Testis (tissue), 3 donors: ENCODE data around the gene SLC35G1. TPM values are rescaled to one million over a fixed set of nuclear protein-coding genes. Genes with fewer than 3 reads are reported as not detected.

ENCODE experiments used
- DNase-seq: peaks from one replicate; pipeline ENCODE4 v3.0.0-alpha.2; 2019
- H3K27ac ChIP-seq, 2 donors: fragments of 200-600 bp; sonication (generic); one replicate each; pipeline ENCODE4 v1.5.1; 2019
- H3K27me3 ChIP-seq: fragments of 200-600 bp; sonication (generic); one replicate; pipeline ENCODE4 v1.5.1; 2019
- H3K36me3 ChIP-seq: fragments of 200-600 bp; sonication (generic); one replicate; pipeline ENCODE4 v1.5.1; 2017; ENCODE audit warnings: low read depth; ENCODE audit errors: missing control alignments
- H3K4me1 ChIP-seq: fragments of 200-600 bp; sonication (generic); one replicate; pipeline ENCODE4 v1.5.1; 2019
- H3K4me3 ChIP-seq, 2 donors: fragments of 200-600 bp; sonication (generic); one replicate each; pipeline ENCODE4 v1.5.1; 2017 to 2019
- H3K9me3 ChIP-seq: fragments of 200-600 bp; sonication (generic); one replicate; pipeline ENCODE4 v1.5.1; 2017
- POLR2A ChIP-seq: fragments of 450-650 bp; IDR thresholded peaks from one replicate; pipeline ENCODE4 v1.6.1; 2017; ENCODE audit warnings: antibody characterized with exemption, mild to moderate bottlenecking, moderate library complexity
- WGBS, 2 donors: methylation state at CpG; one replicate each; pipeline ENCODE4 v1.1.5; 2018; 5-methylcytosine and 5-hydroxymethylcytosine counted together
- intact Hi-C: fragments of 100-400 bp; cut with DNase I; formaldehyde crosslinking; loops from one replicate; pipeline ENCODE4 v1.15.1; 2023; ENCODE audit warnings: low total_unique reads
- polyA plus RNA-seq: library from polyadenylated mRNA; stranded (reverse); fragments of 350-450 nt; fragmentation: Illumina TruSeq; extraction: RNeasy Lipid Tissue Mini Kit (QIAGEN cat#74804); gene quantifications from one replicate; pipeline ENCODE4 v1.2.3, GENCODE V29; 2014; ENCODE audit warnings: low read depth, low replicate concordance; ENCODE audit not compliant: insufficient read depth
- total RNA-seq, 2 donors: library from RNA; depleted of rRNA; stranded (reverse); fragments of >200 nt; gene quantifications; one replicate each; pipeline ENCODE4 v1.2.3, GENCODE V29; 2016
- TF ChIP-seq, protein P1 (sequence below), 3 experiments: fragments of 450-650 bp in 2 of 3; fragments of 200-600 bp in 1 of 3; sonication (generic) in 1 of 3; IDR thresholded peaks; one replicate each; pipeline ENCODE4 v1.5.1; 2016 to 2019; ENCODE audit warnings: antibody characterized with exemption in 3 of 3, mild to moderate bottlenecking in 2 of 3, moderate library complexity in 1 of 3

The SLC35G1 gene
- total and polyA plus RNA-seq, 3 donors from 2014 or later = 8.8 to 13.9 (median 9.8) TPM

DNA sequence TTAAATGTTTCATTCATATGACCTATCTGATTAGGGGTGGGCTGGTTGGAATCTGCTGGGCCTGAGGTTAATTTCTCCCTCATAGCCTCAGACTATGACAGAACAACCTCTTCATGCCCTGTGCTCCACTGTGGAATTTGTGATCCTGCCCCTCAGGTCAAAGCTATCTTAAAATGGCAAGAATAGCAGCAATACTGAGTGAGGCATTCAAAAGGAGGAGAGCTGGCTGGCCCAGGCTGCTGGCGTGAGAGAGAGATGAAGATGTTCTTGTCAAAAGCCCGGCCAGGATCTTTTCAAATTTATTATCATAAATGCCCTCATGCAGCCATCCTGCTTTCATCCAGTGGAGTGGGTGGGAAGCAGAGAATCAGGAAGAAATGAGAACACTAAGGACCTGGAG is 58.1 kb downstream of the SLC35G1 start:
- H3K4me3 ChIP-seq = no peak overlapping the region
- no peaks in the 10 kb centered on the region for H3K36me3 ChIP-seq
- no peaks in the 10 kb centered on the region for H3K27me3 ChIP-seq
- intact Hi-C loops = no loop called here
- H3K27ac ChIP-seq = no peak overlapping the region
- DNase-seq = no peak
- no peaks in the 10 kb centered on the region for H3K9me3 ChIP-seq
- H3K4me1 ChIP-seq = peaks cover 8% of the 10 kb centered on the region
- 28 to 69% methylated on average over 2 of the region's 2 CpGs for WGBS, 2 donors
- TF ChIP-seq, protein P1, sequence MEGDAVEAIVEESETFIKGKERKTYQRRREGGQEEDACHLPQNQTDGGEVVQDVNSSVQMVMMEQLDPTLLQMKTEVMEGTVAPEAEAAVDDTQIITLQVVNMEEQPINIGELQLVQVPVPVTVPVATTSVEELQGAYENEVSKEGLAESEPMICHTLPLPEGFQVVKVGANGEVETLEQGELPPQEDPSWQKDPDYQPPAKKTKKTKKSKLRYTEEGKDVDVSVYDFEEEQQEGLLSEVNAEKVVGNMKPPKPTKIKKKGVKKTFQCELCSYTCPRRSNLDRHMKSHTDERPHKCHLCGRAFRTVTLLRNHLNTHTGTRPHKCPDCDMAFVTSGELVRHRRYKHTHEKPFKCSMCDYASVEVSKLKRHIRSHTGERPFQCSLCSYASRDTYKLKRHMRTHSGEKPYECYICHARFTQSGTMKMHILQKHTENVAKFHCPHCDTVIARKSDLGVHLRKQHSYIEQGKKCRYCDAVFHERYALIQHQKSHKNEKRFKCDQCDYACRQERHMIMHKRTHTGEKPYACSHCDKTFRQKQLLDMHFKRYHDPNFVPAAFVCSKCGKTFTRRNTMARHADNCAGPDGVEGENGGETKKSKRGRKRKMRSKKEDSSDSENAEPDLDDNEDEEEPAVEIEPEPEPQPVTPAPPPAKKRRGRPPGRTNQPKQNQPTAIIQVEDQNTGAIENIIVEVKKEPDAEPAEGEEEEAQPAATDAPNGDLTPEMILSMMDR (IDR thresholded peaks at IDR 0.05) = no peak
- TF ChIP-seq POLR2A = no peak

Other genes with a start within 250 kb of the SLC35G1 start
- 10 to 100 TPM; 30.5 to 46.9 TPM for gene FRA10AC1, start 191.4 kb upstream of the SLC35G1 start, total RNA-seq
- 14.8 TPM for gene FRA10AC1, start 191.4 kb upstream of the SLC35G1 start, polyA plus RNA-seq
- gene LGI1, start 136.0 kb upstream of the SLC35G1 start, total RNA-seq = 1 to 10 TPM in 1 of 2 donors, under 1 TPM in 1; 0.56 to 1.0 TPM
- gene LGI1, start 136.0 kb upstream of the SLC35G1 start, polyA plus RNA-seq = 2.1 TPM
- 1 to 10 TPM; 6.7 to 8.2 TPM for gene PLCE1, start 100.0 kb downstream of the SLC35G1 start, total RNA-seq
- gene PLCE1, start 100.0 kb downstream of the SLC35G1 start, polyA plus RNA-seq = 4.2 TPM